Endothelial cell of umbilical vein (primary cell): ENCODE results near the gene PLCXD3. TPM values are rescaled to one million over a fixed set of nuclear protein-coding genes. Genes with fewer than 3 reads are reported as not detected.

Source experiments
- BruUV-seq: library from RNA; stranded (reverse); fragments of 400-500 nt; replicated peaks from 2 replicates; lab custom pipeline; 2021; lab: Mats Ljungman, UMichigan
- CTCF ChIA-PET: fragments of 300-600, 350-600 bp; sonication (Branson Sonifier 250); formaldehyde crosslinking; loops from one replicate; lab custom pipeline; 2021; ENCODE audit warnings: antibody characterized with exemption, inconsistent platforms; lab: Charles Lee
- POLR2A ChIA-PET: fragments of 300-600, 350-600 bp; sonication (Branson Sonifier 250); formaldehyde crosslinking; loops from one replicate; lab custom pipeline; 2021; ENCODE audit warnings: antibody characterized with exemption, inconsistent platforms; lab: Charles Lee
- DNase-seq: peaks from one replicate; pipeline ENCODE4 v3.0.0-alpha.2; 2011; ENCODE audit warnings: low read depth, low spot score
- FAIRE-seq: peaks from 2 replicates; lab custom pipeline; 2011; peaks lifted over from hg19 to GRCh38; lab: Jason Lieb, UNC
- H2AFZ ChIP-seq: 2 replicates; pipeline ENCODE4 v1.6.0; 2012; ENCODE audit warnings: low read depth, low read length, control low read depth, inconsistent platforms
- H3K27ac ChIP-seq: 2 replicates; pipeline ENCODE4 v1.5.1; 2011; ENCODE audit warnings: low read depth, mild to moderate bottlenecking, control low read depth, low read length, moderate library complexity; ENCODE audit not compliant: insufficient read depth
- H3K27me3 ChIP-seq, 2 experiments: 2 replicates each; pipeline versions ENCODE4 v1.6.0 to v1.6.1; 2011; ENCODE audit warnings: low read length in 2 of 2, mixed read lengths in 1 of 2; ENCODE audit not compliant: control insufficient read depth in 2 of 2, insufficient read depth in 2 of 2
- H3K36me3 ChIP-seq, 2 experiments: 2 replicates in 1 of 2; 3 replicates in 1 of 2; pipeline ENCODE4 v1.5.1; 2011; ENCODE audit warnings: low read length in 2 of 2, mild to moderate bottlenecking in 1 of 2, moderate library complexity in 1 of 2; ENCODE audit not compliant: control insufficient read depth in 2 of 2, insufficient read depth in 2 of 2; ENCODE audit errors: extremely low read depth in 1 of 2
- H3K4me1 ChIP-seq: 3 replicates; pipeline ENCODE4 v1.5.1; 2011; ENCODE audit warnings: mild to moderate bottlenecking, low read length; ENCODE audit not compliant: control insufficient read depth, insufficient read depth; ENCODE audit errors: extremely low read depth
- H3K4me2 ChIP-seq: 2 replicates; pipeline ENCODE4 v1.6.1; 2011; ENCODE audit warnings: low read length, control low read depth, mixed read lengths; ENCODE audit not compliant: insufficient read depth
- H3K4me3 ChIP-seq, 3 experiments: fragments of 200-600 bp in 1 of 3; sonication (generic), shearing (Covaris generic) in 1 of 3; replicated peaks in 1 of 3; 2 replicates each; pipeline ENCODE4 v1.5.1; 2011 to 2016; ENCODE audit warnings: control low read depth in 3 of 3, low read length in 3 of 3, mild to moderate bottlenecking in 2 of 3, inconsistent platforms in 1 of 3, low read depth in 1 of 3, moderate library complexity in 1 of 3; ENCODE audit not compliant: insufficient read depth in 1 of 3
- H3K79me2 ChIP-seq: 2 replicates; pipeline ENCODE4 v1.6.0; 2012; ENCODE audit warnings: low read length, inconsistent platforms; ENCODE audit not compliant: control insufficient read depth, insufficient read depth
- H3K9ac ChIP-seq: replicated peaks from 2 replicates; pipeline ENCODE3; 2011; ENCODE audit warnings: low read length, control low read depth; ENCODE audit not compliant: insufficient read depth; ENCODE audit errors: extremely low read depth
- H3K9me1 ChIP-seq: replicated peaks from 3 replicates; pipeline ENCODE4 v1.6.0; 2011; ENCODE audit warnings: mild to moderate bottlenecking, low read length; ENCODE audit not compliant: control insufficient read depth, insufficient read depth; ENCODE audit errors: extremely low read depth
- H3K9me3 ChIP-seq: replicated peaks from 2 replicates; pipeline ENCODE4 v1.5.1; 2012; ENCODE audit warnings: low read length, inconsistent platforms; ENCODE audit not compliant: control insufficient read depth, insufficient read depth
- H4K20me1 ChIP-seq: replicated peaks from 2 replicates; pipeline ENCODE3; 2011; ENCODE audit warnings: mild to moderate bottlenecking, low read length; ENCODE audit not compliant: control insufficient read depth, insufficient read depth; ENCODE audit errors: extremely low read depth
- EZH2 ChIP-seq: IDR thresholded peaks from 2 replicates; pipeline ENCODE4 v1.6.1; 2012; ENCODE audit warnings: borderline replicate concordance, low read depth, mild to moderate bottlenecking, moderate library complexity, low read length, inconsistent platforms; ENCODE audit not compliant: severe bottlenecking
- FOS ChIP-seq: IDR thresholded peaks from 2 replicates; pipeline ENCODE4 v1.6.1; 2011; ENCODE audit warnings: mild to moderate bottlenecking, low read length, moderate library complexity, borderline replicate concordance; ENCODE audit not compliant: insufficient read depth
- GATA2 ChIP-seq: IDR thresholded peaks from 2 replicates; pipeline ENCODE4 v1.7.0; 2011; ENCODE audit warnings: low read depth, mild to moderate bottlenecking, moderate library complexity, mixed read lengths, low read length; ENCODE audit not compliant: insufficient read length, insufficient read depth
- JUN ChIP-seq: IDR thresholded peaks from 2 replicates; pipeline ENCODE4 v1.6.1; 2011; ENCODE audit warnings: borderline replicate concordance, low read depth; ENCODE audit not compliant: insufficient read length, insufficient read depth
- MYC ChIP-seq: IDR thresholded peaks from one replicate; pipeline ENCODE4 v1.6.1; 2011; ENCODE audit warnings: mild to moderate bottlenecking, low read depth, low read length
- POLR2A ChIP-seq: IDR thresholded peaks from 2 replicates; pipeline ENCODE4 v1.6.1; 2012; ENCODE audit warnings: low read depth, mild to moderate bottlenecking, control low read depth, low read length
- POLR2AphosphoS5 ChIP-seq: IDR thresholded peaks from 2 replicates; pipeline ENCODE4 v1.6.1; 2012; ENCODE audit warnings: low read depth, mild to moderate bottlenecking, control low read depth, low read length, moderate library complexity; ENCODE audit not compliant: insufficient read depth
- dilution Hi-C: fragments of 300-500 bp; cut with MboI; formaldehyde crosslinking; loops from one replicate; pipeline ENCODE4 v1.15.0; 2019; ENCODE audit warnings: low sequenced_read_pairs; ENCODE audit not compliant: extremely low pct_ligation_motif_present
- intact Hi-C: fragments of 100-400 bp; cut with micrococcal nuclease; formaldehyde crosslinking; loops from one replicate; pipeline ENCODE4 v1.10.0; 2022
- polyA plus RNA-seq, 4 experiments: library from polyadenylated mRNA; depleted of rRNA in 3 of 4; stranded (reverse) in 3 of 4; unstranded in 1 of 4; fragments of >200 nt; gene quantifications; 2 replicates each; pipeline versions ENCODE4 v1.2.1 to v1.2.3, GENCODE V29; 2011 to 2012; ENCODE audit warnings: missing spikeins in 1 of 4
- total RNA-seq: library from RNA; stranded (reverse); gene quantifications from 2 replicates; pipeline ENCODE4 v1.2.3, GENCODE V29; 2021
- TF ChIP-seq, protein P1 (sequence below): IDR thresholded peaks from 2 replicates; pipeline ENCODE4 v1.6.1; 2011; ENCODE audit not compliant: insufficient read depth, insufficient read length
- TF ChIP-seq, protein P2 (sequence below), 2 donors: IDR thresholded peaks; 1 replicate in 1 of 2; 2 replicates in 1 of 2; pipeline ENCODE4 v1.5.1; 2011; ENCODE audit warnings: low read length in 2 of 2, mild to moderate bottlenecking in 2 of 2, moderate library complexity in 2 of 2, control low read depth in 1 of 2, inconsistent platforms in 1 of 2, low read depth in 1 of 2; ENCODE audit not compliant: insufficient read depth in 1 of 2; ENCODE audit errors: extremely low read depth in 1 of 2

The PLCXD3 gene
- total and polyA plus RNA-seq, 2 donors (not counting 3 experiments of a cell fraction or from before 2014, with no cell fraction given): not detected

DNA sequence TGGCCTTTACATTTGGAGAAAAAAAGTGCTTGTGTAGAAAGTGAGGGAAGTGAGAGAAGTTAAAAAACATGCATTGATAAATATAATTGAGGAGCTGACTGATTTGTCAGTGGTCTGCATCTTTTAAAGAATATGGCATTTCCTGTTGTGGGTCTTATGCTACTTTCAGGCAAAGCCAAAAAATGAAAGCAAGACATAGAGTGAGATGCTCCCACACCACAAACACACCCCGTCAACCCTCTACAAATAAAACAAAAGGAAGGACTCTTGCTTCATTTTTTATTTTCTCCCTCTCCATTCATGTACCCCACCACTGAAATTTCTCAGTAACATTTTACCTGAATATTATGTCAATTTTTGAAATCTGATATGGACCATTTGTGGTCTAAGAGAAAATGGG lies 22.1 kb upstream of the PLCXD3 start:
- H3K9ac ChIP-seq: no peak overlapping the region
- H3K36me3 ChIP-seq: no peaks in the 10 kb centered on the region
- FAIRE-seq (no peak), DNase-seq (no peak)
- H3K4me2 ChIP-seq: no peak overlapping the region
- intact Hi-C loops (no loop called here), dilution Hi-C loops (no loop called here)
- BruUV-seq: no TSS peak
- no peaks in the 10 kb centered on the region for H3K27me3 ChIP-seq
- TF ChIP-seq, protein P1, sequence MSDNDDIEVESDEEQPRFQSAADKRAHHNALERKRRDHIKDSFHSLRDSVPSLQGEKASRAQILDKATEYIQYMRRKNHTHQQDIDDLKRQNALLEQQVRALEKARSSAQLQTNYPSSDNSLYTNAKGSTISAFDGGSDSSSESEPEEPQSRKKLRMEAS: no peak
- no peak for TF ChIP-seq POLR2AphosphoS5
- no peaks in the 10 kb centered on the region for H3K9me1 ChIP-seq
- no peaks in the 10 kb centered on the region for H3K4me1 ChIP-seq
- no peak overlapping the region for H3K27ac ChIP-seq
- H3K79me2 ChIP-seq: no peaks in the 10 kb centered on the region
- H2AFZ ChIP-seq: no peak overlapping the region
- ChIA-PET CTCF (no interaction called here), POLR2A (no interaction called here)
- H3K9me3 ChIP-seq: no peaks in the 10 kb centered on the region
- H3K4me3 ChIP-seq: no peak overlapping the region
- no peaks in the 10 kb centered on the region for H4K20me1 ChIP-seq

DNA sequence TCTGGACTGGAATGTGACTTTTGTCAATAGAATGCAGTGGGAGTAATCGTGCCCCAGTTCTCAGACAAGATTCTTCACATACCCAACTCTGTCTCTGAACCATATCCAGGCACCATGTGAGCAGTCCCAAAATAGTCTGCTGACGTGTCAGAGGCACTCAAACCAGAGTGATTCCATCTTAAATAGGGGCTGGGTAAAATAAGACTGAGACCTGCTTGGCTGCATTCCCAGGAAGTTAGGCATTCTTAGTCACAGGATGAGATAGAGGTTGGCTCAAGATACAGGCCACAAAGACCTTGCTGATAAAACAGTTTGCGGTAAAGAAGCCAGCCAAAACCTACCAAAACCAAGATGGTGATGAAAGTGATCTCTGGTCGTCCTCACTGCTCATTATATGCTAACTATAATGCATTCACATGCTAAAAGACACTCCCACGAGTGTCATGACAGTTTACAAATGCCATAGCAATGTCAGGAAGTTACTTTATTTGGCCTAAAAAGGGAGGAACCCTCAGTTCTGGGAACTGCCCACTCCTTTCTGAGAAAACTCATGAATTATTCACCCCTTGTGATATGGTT lies 16.9 kb upstream of the PLCXD3 start:
- intact Hi-C loops (no loop called here), dilution Hi-C loops (no loop called here)
- no peaks in the 10 kb centered on the region for H3K27me3 ChIP-seq
- H3K36me3 ChIP-seq: no peaks in the 10 kb centered on the region
- no peak overlapping the region for H2AFZ ChIP-seq
- no peaks in the 10 kb centered on the region for H3K9me1 ChIP-seq
- ChIA-PET CTCF (no interaction called here), POLR2A (no interaction called here)
- TF ChIP-seq GATA2 (no peak), POLR2A (no peak), POLR2AphosphoS5 (no peak), FOS (no peak), MYC (no peak), EZH2 (no peak), JUN (no peak)
- TF ChIP-seq, protein P1: no peak
- TF ChIP-seq, protein P2, sequence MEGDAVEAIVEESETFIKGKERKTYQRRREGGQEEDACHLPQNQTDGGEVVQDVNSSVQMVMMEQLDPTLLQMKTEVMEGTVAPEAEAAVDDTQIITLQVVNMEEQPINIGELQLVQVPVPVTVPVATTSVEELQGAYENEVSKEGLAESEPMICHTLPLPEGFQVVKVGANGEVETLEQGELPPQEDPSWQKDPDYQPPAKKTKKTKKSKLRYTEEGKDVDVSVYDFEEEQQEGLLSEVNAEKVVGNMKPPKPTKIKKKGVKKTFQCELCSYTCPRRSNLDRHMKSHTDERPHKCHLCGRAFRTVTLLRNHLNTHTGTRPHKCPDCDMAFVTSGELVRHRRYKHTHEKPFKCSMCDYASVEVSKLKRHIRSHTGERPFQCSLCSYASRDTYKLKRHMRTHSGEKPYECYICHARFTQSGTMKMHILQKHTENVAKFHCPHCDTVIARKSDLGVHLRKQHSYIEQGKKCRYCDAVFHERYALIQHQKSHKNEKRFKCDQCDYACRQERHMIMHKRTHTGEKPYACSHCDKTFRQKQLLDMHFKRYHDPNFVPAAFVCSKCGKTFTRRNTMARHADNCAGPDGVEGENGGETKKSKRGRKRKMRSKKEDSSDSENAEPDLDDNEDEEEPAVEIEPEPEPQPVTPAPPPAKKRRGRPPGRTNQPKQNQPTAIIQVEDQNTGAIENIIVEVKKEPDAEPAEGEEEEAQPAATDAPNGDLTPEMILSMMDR (IDR thresholded peaks at IDR 0.05; ENCODE audit: extremely low read depth in 1 of 2, insufficient read depth in 1 of 2, low read depth in 1 of 2, low read length in 2 of 2): no peak
- DNase-seq (peak; percentile 7), FAIRE-seq (no peak)
- no peaks in the 10 kb centered on the region for H3K79me2 ChIP-seq
- no peak overlapping the region for H3K4me3 ChIP-seq
- no peak overlapping the region for H3K9ac ChIP-seq
- H3K4me2 ChIP-seq: no peak overlapping the region
- BruUV-seq: no TSS peak
- H3K4me1 ChIP-seq: no peaks in the 10 kb centered on the region
- H4K20me1 ChIP-seq: no peaks in the 10 kb centered on the region
- no peak overlapping the region for H3K27ac ChIP-seq
- no peaks in the 10 kb centered on the region for H3K9me3 ChIP-seq
